ENCODE results near the gene OPN1LW.

GRCh38 chrX:154131955-154132354 lies 12.1 kb upstream of the OPN1LW start:
- no peak for TF ChIP-seq CTCF (IDR thresholded peaks at IDR 0.05 in 2 of 3, conservative IDR thresholded peaks at IDR 0.05 in 1 of 3; ENCODE audit: borderline replicate concordance in 1 of 3, insufficient read depth in 1 of 3, low read depth in 2 of 3, low read length in 2 of 3)
- TF ChIP-seq SIN3A (IDR thresholded peaks at IDR 0.05; ENCODE audit: low read depth) = no peak
- no peak for TF ChIP-seq YY1 (IDR thresholded peaks at IDR 0.05; ENCODE audit: extremely low read depth, insufficient replicate concordance, low read depth, low read length)
